ENCODE measurements around the gene GPC5. TPM values are rescaled to one million over a fixed set of nuclear protein-coding genes. Genes with fewer than 3 reads are reported as not detected.
A peak's percentile ranks its signal among the peaks of the same experiment; 100 is the strongest.

Gene GPC5
- total RNA-seq, 1 experiment from 2014 or later, result 0.07 TPM

DNA sequence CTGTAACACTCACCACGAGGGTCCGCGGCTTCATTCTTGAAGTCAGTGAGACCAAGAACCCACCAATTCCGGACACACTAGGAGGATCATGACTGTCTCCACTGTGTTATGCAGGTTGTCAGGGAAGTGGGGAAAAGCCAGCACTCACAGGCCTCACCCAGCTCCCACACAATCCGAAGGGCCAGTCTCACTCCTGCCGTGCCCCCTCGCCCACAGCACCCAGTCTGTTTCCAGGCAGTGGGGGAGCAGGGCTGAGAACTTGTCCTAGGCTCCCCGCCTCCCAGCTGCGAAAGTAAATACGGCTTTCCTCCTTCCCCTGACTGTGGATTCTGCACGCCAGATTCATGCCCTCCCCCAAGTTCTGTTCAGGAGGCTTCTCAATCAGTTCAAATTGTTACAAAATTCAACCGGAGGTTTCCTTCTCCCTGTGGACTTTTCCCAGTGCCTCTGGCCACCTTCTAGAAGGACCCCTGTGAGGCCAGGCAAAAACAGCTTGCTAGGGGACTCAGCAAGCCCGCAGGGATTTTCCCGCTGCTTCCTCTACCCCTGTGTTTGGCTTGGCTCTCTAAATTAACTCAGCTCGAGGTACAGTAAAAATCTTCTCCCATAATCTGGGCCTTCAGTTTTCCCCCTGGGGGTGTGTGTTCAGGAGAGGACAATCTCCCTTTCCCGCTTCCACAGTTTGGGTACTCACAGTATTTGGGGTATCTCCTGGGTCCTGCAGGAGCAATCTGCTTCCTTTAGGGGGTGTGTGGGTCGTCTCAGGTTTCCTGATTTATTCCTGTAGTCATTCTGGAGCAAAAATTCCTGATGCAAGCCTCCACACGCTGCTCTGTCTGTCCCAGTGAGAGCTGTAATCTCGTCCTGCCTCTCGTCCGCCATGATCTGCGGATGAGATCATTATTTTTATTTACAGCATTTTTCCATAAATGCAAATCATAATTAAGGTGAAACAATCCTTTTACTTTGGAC, 899.8 kb downstream of the GPC5 start:
- DNase-seq (ENCODE audit: extremely low read depth, low read depth), result no peak

DNA sequence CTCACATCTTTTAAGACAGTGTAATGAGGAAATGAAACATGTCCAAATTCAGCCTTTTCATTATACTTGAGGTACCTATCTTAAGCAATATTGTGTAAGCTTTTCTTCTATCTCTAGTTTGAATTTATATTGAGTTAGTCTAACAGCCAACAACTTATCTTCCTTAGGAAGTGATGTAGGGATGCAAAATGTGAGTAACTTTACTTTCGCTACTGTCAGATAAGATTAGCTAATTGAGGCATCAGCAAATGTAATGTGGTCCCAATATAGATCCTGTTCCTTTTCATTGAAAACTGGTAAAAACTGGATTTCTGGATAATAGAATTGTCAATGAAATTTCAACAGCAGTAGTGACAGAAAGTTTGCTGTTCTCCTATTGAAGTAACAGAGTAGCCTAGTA, 902.2 kb downstream of the GPC5 start:
- DNase-seq (ENCODE audit: extremely low read depth, low read depth), result no peak

DNA sequence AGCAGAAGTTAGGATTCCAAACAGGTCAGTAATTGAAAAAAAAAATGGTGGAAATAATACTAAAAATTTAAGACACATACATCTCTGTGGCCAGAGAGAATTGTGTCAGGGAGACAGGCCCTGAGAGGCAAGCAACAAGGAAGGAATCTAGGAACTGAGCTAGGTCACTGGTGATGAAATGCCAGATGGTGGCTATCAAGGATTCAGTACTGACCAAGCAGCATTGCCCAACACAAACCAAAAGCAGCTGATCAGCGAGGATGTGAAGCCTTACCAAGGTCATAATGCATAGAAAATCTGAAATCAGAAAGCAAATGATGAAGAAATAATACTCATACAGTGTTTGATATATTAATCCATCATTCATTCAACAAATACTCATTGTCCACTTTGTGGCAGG, 905.0 kb downstream of the GPC5 start:
- no peak for DNase-seq (ENCODE audit: extremely low read depth, low read depth)

DNA sequence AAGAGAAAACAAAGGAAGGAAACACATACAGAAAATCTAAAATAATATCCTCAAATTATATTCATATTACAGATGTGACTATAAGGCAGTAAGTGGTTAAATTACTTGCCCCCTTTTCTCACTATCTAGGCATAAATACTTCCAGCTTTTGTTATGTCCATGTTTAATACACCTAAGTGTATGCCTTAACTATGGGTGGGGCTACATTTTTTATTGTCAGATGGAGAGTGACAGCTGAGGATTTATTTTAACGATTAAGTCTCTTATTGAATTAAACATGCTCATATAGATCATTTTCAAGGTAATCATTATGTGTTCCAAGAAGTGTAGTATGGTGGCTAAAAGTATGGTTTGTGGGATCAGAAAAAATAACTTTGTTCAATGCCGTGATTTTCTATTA, 909.3 kb downstream of the GPC5 start:
- DNase-seq (ENCODE audit: extremely low read depth, low read depth), result no peak

DNA sequence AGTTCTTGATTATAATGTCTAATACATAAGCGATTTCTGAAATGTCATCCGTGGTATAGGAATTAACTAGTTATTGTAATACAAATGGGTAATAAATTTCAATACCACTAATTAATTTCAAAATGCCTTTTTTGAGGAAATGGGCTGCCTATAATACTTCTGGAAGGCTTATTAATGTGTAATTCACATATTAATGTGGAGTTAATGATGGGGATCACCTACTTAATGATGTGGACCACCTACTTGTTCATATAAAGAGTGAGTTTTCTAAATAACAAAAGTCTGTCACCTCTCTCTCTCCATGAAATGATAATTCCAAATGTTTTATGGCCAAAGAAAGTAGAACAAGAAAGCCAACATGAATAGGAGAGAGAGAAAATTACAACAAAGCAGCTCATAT, 914.4 kb downstream of the GPC5 start:
- no peak for DNase-seq (ENCODE audit: extremely low read depth, low read depth)

DNA sequence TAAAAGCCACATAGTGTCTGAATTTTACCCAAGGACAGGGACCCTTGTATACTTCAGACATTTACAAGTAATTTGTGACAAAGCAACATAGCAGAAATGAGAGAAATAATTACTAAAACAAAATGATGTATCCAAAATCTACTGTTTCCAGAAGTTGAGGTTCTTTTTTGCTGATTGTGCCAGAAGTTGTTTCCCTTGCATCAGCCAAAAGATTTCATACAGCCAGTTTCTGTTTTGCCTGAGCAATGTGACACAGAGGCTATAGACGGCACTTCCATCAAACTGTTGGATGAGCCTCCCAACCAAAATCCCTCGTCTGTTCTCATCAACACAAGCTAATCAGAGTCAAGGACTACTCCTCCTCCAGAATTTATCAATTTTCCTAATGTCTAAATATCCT, 915.0 kb downstream of the GPC5 start:
- no peak for DNase-seq (ENCODE audit: extremely low read depth, low read depth)

DNA sequence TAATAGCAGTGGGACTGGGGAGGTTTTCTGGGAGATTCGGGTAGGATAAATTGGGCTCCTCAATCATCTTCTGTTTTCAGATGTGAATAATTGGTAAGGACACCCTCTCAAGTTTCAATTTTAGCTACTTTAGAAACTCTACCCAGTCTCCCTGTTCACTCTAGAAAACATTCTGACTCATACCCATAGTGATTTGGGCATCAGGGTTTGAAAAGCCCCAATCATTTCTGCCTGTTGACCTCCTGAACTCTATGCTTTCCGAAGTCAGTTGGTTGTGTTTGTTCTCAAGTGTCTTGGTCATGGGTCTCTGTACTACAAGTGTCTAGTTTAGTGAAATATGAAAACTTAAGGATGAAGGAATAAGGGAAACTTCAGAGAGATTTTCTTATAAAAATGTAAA, 916.8 kb downstream of the GPC5 start:
- DNase-seq (ENCODE audit: extremely low read depth, low read depth), result no peak

DNA sequence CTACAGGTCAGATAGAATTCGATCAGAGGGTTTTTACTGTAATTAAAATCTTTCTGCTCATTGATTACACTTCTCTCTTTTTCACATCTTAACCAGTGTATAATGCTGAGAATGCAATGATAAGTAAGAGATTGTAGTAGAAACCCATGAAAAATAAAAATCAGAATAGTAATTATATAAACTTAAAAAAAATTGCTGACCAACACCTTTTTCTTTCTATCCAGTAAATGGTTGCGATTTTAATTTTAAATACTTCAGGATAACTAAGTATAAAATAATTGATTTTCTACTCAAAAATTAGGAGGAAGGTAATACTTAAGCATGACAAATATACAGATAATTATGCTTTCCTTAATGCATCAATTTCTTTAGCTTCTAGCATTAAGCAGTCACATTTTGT, 917.6 kb downstream of the GPC5 start:
- DNase-seq (ENCODE audit: extremely low read depth, low read depth), result no peak

DNA sequence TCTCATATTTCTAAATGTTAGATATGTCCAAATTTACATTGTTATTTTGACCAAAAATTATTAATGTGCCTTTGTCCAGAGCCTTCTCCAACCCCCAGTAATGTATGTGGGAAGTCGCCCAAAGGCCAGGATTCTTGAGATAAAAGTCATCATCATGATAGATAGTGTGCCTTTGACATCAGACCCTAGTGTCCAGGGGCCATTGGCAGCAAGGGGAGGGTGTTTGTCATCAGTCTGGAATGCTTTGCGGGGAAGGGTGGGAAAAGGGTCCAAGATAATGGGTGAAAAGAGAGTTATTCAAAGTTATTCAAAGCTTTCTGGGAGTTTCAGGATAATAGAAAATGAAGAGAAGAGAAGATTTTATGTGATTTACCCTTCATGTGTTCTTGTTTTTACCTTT, 918.6 kb downstream of the GPC5 start:
- no peak for DNase-seq (ENCODE audit: extremely low read depth, low read depth)

DNA sequence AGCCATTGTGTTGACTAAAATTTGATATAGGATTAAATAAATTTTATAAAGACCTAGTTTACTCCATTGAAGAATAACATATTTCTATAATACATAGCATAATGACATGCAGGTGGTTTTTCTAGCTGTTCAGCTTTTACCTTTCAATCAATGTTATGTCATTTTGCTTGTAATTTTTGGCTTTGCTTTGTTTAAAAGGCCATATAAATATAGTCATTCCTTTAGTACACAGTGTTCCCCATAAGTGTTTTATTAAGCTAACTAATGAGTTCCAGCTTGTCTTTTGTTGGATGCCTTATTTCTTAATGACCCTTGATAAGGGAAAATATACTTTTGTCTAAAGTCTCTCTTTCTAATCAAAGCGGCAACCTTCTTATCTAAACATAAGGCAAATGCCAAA, 921.9 kb downstream of the GPC5 start:
- DNase-seq (ENCODE audit: extremely low read depth, low read depth), result no peak

DNA sequence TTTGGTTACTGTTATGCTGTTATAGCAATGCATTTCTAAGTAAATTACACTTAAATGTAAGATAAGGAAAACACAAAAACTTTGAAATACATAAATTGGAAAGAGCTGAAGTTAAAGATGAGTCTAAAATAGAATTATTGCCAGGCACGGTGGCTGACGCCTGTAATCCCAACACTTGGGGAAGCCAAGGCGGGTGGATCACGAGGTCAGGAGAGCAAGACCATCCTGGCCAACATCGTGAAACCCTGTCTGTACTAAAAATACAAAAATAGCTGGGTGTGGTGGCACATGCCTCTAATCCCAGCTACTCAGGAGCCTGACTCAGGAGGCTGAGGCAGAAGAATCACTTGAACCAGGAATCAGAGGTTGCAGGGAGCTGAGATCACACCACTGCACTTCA, 922.8 kb downstream of the GPC5 start:
- DNase-seq (ENCODE audit: extremely low read depth, low read depth), result no peak

DNA sequence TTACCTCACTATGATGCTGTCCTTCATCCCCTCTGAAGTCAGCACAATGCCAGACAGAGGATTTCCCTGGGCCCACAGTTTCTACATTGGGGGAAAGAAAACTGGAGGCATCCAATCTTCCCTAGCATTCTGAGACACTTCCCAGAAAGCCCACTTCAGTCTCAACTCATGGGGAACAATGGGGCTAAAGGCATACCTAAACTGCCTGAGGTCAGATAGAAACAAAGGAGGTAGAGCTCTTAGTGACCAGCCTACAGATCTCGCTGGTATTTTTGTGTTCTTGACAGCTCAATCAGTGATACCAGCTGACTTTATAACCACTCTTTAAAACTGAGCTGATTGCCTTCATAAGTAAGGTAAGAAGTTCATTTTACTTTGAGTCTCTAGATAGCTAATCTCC, 947.2 kb downstream of the GPC5 start:
- no peak for DNase-seq (ENCODE audit: extremely low read depth, low read depth)

DNA sequence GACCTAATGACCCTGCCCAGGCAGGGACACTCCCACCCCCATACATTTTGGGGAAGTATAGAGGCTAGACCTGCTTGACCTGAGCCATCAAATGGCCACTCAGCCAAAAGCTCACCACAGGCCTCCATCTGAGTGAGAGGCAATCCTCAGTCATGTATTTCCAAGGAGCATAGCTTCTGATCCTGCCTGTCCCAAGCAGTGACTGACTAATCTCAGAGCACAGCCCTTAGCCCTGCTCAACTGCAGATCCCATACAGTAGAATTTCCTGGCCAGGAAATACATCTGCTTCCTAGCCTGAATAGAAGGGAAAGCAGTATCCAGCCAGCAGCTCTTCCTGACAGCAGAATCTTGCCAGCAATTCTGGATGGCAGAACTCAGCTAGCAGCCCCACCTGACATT, 947.6 kb downstream of the GPC5 start:
- DNase-seq (ENCODE audit: extremely low read depth, low read depth), result no peak

DNA sequence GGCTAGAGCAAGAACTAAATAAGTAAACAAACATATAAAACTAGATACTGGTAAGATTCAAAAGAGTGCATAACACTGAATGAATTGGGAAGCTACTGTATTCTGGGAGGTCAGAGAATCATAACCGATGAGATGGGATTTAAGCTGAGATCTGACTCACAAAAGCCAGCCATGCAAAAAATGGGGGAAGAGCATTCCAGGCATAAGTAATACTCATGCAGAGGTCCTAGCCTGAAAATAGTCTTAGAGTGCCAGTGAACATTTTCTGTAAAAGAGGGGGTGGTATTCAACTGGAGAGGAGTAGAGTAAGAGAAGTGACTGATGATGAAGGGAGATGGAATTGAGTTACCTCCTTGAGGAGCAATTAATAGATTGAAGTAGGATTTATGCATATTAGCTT, 956.2 kb downstream of the GPC5 start:
- DNase-seq (ENCODE audit: extremely low read depth, low read depth), result no peak

DNA sequence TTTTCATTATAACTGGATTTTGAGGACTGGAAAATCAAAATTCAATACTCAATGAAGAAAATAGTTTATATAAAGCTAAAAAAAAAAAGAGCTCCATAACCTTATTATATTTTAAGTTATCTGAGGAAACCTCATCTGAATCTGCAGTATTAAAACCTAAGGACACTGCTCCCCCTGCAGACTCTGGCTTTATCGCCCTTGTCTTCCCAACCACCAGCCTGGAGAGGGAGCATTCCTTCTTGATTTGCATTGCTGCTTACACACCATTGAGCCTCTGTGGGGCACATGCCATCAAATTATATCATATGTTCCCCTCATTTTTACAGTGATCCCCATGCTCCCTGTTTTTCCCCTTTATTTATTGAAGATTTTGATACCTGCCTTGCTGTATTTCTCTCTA, 956.8 kb downstream of the GPC5 start:
- peak; percentile 7 for DNase-seq (ENCODE audit: extremely low read depth, low read depth)

DNA sequence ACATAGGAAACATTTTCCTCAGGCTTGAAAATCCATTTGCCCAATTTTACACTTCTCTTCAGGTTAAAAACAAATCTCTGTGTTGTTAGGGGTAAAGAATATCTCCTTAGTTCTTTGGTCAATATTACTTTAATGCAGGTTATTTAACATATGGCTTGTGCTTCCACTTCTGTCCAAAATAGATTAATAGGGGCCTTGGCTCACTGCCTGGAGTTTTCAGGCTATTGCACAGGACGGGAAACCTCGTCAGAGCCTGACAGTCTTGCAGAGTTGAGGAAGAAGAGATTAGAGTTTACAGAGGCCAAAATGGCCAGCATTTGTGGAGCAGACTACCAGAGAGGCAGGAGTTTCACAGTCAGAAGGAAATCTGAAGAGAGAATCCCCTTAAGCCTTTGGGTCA, 964.3 kb downstream of the GPC5 start:
- no peak for DNase-seq (ENCODE audit: extremely low read depth, low read depth)

DNA sequence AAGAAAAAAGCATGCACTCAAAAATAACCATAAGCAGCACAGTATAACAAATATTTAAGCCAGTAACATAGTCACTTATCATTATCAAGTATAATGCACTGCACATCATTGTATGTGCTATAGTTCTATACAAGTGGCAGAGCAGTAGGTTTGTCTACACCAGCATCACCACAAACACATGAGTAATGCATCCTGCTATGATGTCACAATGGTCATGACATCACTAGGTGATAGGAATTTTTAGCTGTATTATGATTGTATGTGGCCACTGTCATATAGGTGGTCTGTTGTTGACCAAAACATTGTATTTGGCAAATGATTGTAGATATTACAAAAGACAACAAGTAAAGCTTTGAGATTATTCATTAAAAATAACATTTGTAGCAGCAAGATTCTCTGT, 967.5 kb downstream of the GPC5 start:
- DNase-seq (ENCODE audit: extremely low read depth, low read depth), result no peak

DNA sequence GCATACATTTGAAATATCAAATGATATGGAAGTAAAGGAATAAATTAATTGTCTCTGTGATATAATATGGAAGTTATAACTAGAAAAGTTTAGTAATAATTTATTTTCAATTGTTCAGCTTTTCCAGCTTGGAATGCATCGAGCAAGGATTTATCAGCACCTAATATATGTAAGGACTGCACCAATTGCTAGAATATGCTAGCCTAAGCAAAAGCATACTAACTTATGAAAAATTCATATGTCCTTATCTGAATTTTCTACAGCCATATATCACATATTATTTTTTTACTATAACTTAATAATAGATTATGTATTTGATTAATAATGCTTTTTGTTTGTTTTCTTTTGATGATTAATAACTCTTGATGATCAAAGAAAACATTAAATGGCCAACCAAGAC, 979.0 kb downstream of the GPC5 start:
- DNase-seq (ENCODE audit: extremely low read depth, low read depth), result no peak

DNA sequence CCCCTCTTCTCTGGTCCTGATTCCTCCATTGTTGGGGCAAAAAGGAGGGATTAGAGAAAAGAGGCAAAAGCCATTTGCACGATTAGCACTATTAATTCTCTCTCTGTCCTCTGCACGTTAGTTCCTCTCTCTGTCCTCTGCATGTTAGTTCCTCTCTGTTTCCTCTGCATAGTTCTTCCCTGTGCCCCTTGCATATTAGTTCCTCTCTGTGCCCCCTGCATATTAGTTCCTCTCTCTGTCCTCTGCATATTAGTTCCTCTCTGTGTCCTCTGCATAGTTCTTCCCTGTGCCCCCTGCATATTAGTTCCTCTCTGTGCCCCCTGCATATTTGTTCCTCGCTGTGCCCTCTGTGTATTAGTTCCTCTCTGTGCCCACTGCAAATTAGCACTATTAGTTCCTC, 981.0 kb downstream of the GPC5 start:
- DNase-seq (ENCODE audit: extremely low read depth, low read depth), result no peak

DNA sequence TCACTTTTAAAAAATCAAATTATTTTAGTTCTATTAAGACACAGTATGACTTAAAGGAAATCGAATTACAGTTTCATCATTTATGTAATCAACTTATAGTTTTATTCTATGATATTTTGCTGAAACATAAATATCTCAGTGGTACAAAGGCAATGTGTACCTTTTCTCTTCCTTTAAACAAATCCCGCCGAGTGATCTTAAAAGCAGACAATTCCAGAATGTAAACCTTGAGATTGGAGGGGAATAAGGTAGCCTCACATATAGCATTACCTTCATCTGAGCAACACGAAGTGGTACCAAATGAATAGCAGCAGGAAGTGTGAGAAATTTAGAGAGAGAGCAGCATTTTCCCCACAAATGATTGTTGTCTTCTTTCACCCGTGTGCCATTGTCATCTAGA, 986.0 kb downstream of the GPC5 start:
- DNase-seq (ENCODE audit: extremely low read depth, low read depth), result no peak

DNA sequence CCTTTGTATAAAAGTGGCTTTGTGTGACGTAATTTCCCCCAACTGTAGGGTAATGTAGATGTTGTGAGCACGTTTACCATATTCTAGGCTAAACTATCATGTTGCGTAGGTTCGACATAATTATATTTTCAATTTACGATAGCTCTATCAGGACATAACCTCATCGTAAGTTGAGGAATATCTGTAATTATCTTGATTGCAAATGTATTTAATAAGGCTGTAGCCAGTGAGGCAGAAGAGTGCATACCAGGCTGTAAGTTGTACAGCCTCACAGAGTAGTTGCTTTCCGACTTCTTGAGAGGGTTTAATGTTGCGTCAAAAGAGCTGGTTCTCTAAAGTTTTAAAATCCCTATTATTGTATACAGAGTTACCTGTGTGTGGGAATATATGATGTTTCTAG, 988.8 kb downstream of the GPC5 start:
- no peak for DNase-seq (ENCODE audit: extremely low read depth, low read depth)

DNA sequence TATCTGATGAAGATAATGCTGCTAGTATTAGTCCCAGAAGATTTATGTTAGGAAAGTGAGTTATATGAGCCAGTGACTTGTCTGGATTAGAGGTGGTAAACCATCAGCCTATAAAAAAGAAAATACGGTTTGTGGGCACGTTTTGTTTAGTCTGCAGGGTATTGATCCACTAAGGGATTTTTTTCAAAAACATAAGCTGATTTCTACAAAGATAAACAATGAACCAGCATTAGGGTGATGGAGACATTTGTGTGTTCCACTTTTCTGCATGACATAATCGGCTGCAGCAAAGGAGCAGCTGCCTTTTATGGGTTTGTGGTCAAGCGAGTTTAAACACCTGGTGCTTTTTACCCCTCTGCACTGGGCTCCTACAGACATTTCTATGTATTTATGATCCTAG, 991.8 kb downstream of the GPC5 start:
- DNase-seq (ENCODE audit: extremely low read depth, low read depth), result no peak

DNA sequence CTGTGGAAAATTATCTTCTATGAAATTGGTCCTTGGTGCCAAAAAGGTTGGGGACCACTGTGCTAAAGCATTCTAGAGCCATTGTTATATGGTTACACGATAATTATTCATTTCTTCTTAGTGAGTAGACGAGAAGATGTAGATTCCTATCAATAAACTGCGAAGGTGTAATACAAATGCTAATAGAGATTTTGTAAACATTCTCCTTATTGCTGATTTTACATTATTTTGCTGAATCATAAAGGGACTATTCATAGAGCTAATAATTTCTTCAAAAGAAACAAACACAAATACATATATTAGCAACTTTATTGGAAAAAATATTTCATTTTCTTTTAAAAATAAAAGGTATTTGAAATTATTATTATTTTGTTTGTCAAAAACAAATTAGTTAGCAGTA, 1005.2 kb downstream of the GPC5 start:
- no peak for DNase-seq (ENCODE audit: extremely low read depth, low read depth)
